H9 (cell line): ENCODE results near the gene OSCAR. TPM values are rescaled to one million over a fixed set of nuclear protein-coding genes. Genes with fewer than 3 reads are reported as not detected.

Experiments
- DNase-seq: peaks from one replicate; pipeline ENCODE4 v3.0.0-alpha.2; 2017
- H2AFZ ChIP-seq: one replicate; pipeline ENCODE4 v1.6.1; 2013; ENCODE audit warnings: mild to moderate bottlenecking, low read length, control low read depth, moderate library complexity
- H2AK5ac ChIP-seq: 2 replicates; pipeline ENCODE4 v1.6.1; 2013; ENCODE audit warnings: low read length, control low read depth, mixed read lengths; ENCODE audit not compliant: insufficient read length
- H2BK120ac ChIP-seq: one replicate; pipeline ENCODE4 v1.6.1; 2013; ENCODE audit warnings: low read depth, mild to moderate bottlenecking, low read length, control low read depth, inconsistent platforms; ENCODE audit not compliant: poor library complexity, severe bottlenecking
- H2BK12ac ChIP-seq: 2 replicates; pipeline ENCODE4 v1.6.1; 2013; ENCODE audit warnings: low read length, control low read depth, mixed read lengths, low read depth; ENCODE audit not compliant: insufficient read length
- H2BK15ac ChIP-seq: 2 replicates; pipeline ENCODE4 v1.6.1; 2013; ENCODE audit warnings: low read depth, low read length, control low read depth
- H2BK20ac ChIP-seq: one replicate; pipeline ENCODE4 v1.6.1; 2013; ENCODE audit warnings: low read depth, mild to moderate bottlenecking, low read length, control low read depth, inconsistent platforms; ENCODE audit not compliant: poor library complexity, severe bottlenecking
- H2BK5ac ChIP-seq: 2 replicates; pipeline ENCODE4 v1.6.1; 2013; ENCODE audit warnings: low read length, control low read depth, mixed read lengths; ENCODE audit not compliant: insufficient read length
- H3K14ac ChIP-seq: 2 replicates; pipeline ENCODE4 v1.6.1; 2013; ENCODE audit warnings: low read length, control low read depth; ENCODE audit not compliant: insufficient read depth
- H3K18ac ChIP-seq: 2 replicates; pipeline ENCODE4 v1.6.1; 2013; ENCODE audit warnings: low read depth, mild to moderate bottlenecking, mixed read lengths, low read length, control low read depth; ENCODE audit not compliant: insufficient read length
- H3K23ac ChIP-seq: 2 replicates; pipeline ENCODE4 v1.6.1; 2013; ENCODE audit warnings: low read length, control low read depth, mixed read lengths, low read depth; ENCODE audit not compliant: insufficient read length
- H3K23me2 ChIP-seq: 2 replicates; pipeline ENCODE4 v1.6.1; 2013; ENCODE audit warnings: low read depth, mild to moderate bottlenecking, mixed read lengths, low read length, control low read depth; ENCODE audit not compliant: insufficient read length, poor library complexity, severe bottlenecking
- H3K27ac ChIP-seq: 2 replicates; pipeline ENCODE4 v1.5.1; 2013; ENCODE audit warnings: low read length, control low read depth, mixed read lengths, low read depth; ENCODE audit not compliant: insufficient read length
- H3K27me3 ChIP-seq: 2 replicates; pipeline ENCODE4 v1.6.1; 2013; ENCODE audit warnings: low read length, control low read depth, inconsistent platforms; ENCODE audit not compliant: insufficient read depth
- H3K4ac ChIP-seq: 2 replicates; pipeline ENCODE4 v1.6.1; 2013; ENCODE audit warnings: low read depth, mild to moderate bottlenecking, control low read depth, inconsistent platforms, low read length, moderate library complexity
- H3K4me1 ChIP-seq: 2 replicates; pipeline ENCODE4 v1.6.1; 2013; ENCODE audit warnings: low read length, control low read depth, inconsistent platforms; ENCODE audit not compliant: insufficient read depth
- H3K4me2 ChIP-seq: 2 replicates; pipeline ENCODE4 v1.6.1; 2013; ENCODE audit warnings: low read length, control low read depth, mixed read lengths; ENCODE audit not compliant: insufficient read length, insufficient read depth
- H3K56ac ChIP-seq: 2 replicates; pipeline ENCODE4 v1.6.1; 2013; ENCODE audit warnings: low read depth, mild to moderate bottlenecking, mixed read lengths, low read length, control low read depth; ENCODE audit not compliant: insufficient read length
- H3K79me1 ChIP-seq: 2 replicates; pipeline ENCODE4 v1.6.1; 2013; ENCODE audit warnings: low read depth, mild to moderate bottlenecking, moderate library complexity, low read length, control low read depth, inconsistent platforms; ENCODE audit not compliant: insufficient read depth, poor library complexity, severe bottlenecking
- H3K79me2 ChIP-seq: 2 replicates; pipeline ENCODE4 v1.6.1; 2013; ENCODE audit warnings: low read length, control low read depth, inconsistent platforms; ENCODE audit not compliant: insufficient read depth
- H3K9ac ChIP-seq: 2 replicates; pipeline ENCODE4 v1.6.1; 2013; ENCODE audit warnings: low read length, control low read depth, mixed read lengths; ENCODE audit not compliant: insufficient read length; ENCODE audit errors: extremely low read depth
- H3K9me3 ChIP-seq: one replicate; pipeline ENCODE4 v1.6.1; 2013; ENCODE audit warnings: low read depth, low read length, inconsistent platforms; ENCODE audit not compliant: control insufficient read depth
- H3T11ph ChIP-seq: one replicate; pipeline ENCODE4 v1.6.1; 2013; ENCODE audit warnings: mild to moderate bottlenecking, low read length, control low read depth, inconsistent platforms
- H4K20me1 ChIP-seq: one replicate; pipeline ENCODE4 v1.6.1; 2013; ENCODE audit not compliant: control insufficient read depth, insufficient read length, insufficient read depth
- H4K5ac ChIP-seq: 2 replicates; pipeline ENCODE4 v1.6.1; 2013; ENCODE audit warnings: low read depth, mild to moderate bottlenecking, mixed read lengths, low read length, control low read depth; ENCODE audit not compliant: insufficient read length
- H4K8ac ChIP-seq: replicated peaks from 2 replicates; pipeline ENCODE4 v1.6.1; 2013; ENCODE audit warnings: low read length, control low read depth, mixed read lengths, low read depth; ENCODE audit not compliant: insufficient read length
- H4K91ac ChIP-seq: 2 replicates; pipeline ENCODE4 v1.6.1; 2013; ENCODE audit warnings: low read depth, mild to moderate bottlenecking, moderate library complexity, mixed read lengths, low read length, control low read depth; ENCODE audit not compliant: insufficient read length
- H3K27ac Mint-ChIP-seq, 3 experiments: 2 replicates in 2 of 3; 3 replicates in 1 of 3; pipeline ENCODE4 v1.8.0; 2020 to 2021; ENCODE audit warnings: mixed read lengths in 3 of 3, mild to moderate bottlenecking in 1 of 3, moderate library complexity in 1 of 3
- H3K27me3 Mint-ChIP-seq: 2 replicates; pipeline ENCODE4 v1.8.0; 2021; ENCODE audit warnings: low read depth, mild to moderate bottlenecking, moderate library complexity, mixed read lengths
- H3K36me3 Mint-ChIP-seq, 3 experiments: 2 replicates in 2 of 3; 3 replicates in 1 of 3; pipeline ENCODE4 v1.8.0; 2020 to 2021; ENCODE audit warnings: low read depth in 3 of 3, mixed read lengths in 3 of 3; ENCODE audit not compliant: insufficient read depth in 1 of 3
- H3K4me1 Mint-ChIP-seq, 2 experiments: 2 replicates each; pipeline ENCODE4 v1.8.0; 2020; ENCODE audit warnings: mixed read lengths in 2 of 2
- H3K4me3 Mint-ChIP-seq, 2 experiments: 2 replicates in 1 of 2; 3 replicates in 1 of 2; pipeline ENCODE4 v1.8.0; 2020 to 2021; ENCODE audit warnings: mild to moderate bottlenecking in 2 of 2, mixed read lengths in 2 of 2, moderate library complexity in 1 of 2
- H3K9me3 Mint-ChIP-seq, 2 experiments: 2 replicates in 1 of 2; 3 replicates in 1 of 2; pipeline ENCODE4 v1.8.0; 2020; ENCODE audit warnings: mild to moderate bottlenecking in 2 of 2, mixed read lengths in 2 of 2, moderate library complexity in 1 of 2
- WGBS: extraction: QIAGEN DNeasy Blood & Tissue Kit; methylation state at CpG from one replicate; pipeline ENCODE4 v1.1.7; 2013; ENCODE audit warnings: missing lambda C conversion rate, low lambda C conversion rate, mixed read lengths; ENCODE audit not compliant: insufficient read length; ENCODE audit errors: extremely low coverage; 5-methylcytosine and 5-hydroxymethylcytosine counted together
- total RNA-seq: library from RNA; stranded (reverse); gene quantifications from 2 replicates; pipeline ENCODE4 v1.2.1, GENCODE V29; 2021
- TF ChIP-seq, protein P1 (sequence below): fragments of 200-600 bp; sonication (generic); conservative IDR thresholded peaks from 3 replicates; pipeline ENCODE4 v1.8.0; 2021; ENCODE audit warnings: antibody characterized with exemption, mild to moderate bottlenecking

Gene OSCAR
- total RNA-seq, 1 experiment from 2014 or later, result 0.24 TPM

DNA sequence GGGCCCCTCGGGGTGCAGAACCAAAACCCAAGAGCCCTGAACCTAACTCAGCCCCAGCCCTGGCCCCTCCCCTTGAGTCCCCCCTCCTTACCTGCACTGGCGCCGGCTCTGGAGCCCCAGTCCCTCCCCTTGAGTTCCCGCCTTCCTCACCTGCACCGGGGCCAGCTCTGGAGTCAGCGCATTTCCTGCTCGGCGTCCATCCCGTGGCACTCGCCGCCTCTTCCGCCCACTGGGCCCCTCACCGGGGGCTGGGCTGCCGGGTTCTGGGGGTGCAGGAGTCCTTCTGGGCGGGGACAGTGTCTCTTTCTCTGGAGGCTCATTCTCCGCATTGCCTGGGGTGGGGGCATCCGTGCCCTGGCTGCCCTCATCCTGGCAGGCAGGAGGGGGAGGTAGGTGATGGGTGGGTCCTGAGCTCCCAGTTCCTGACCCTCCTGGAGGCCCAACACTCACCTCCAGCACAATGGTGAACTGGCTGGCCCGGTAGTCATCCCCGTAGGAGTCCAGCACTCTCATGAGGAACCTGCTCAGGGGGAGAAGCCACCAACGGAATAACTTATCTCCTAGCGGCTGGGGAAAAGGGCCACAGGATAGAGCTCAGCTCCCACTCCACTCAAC, 7.4 kb upstream of the OSCAR start:
- Histone ChIP-seq H3K18ac (no peak overlapping the region), H3K4ac (no peak overlapping the region), H3K9me3 (no peaks in the 10 kb centered on the region), H3T11ph (no peak overlapping the region), H3K4me1 (no peaks in the 10 kb centered on the region), H2BK120ac (no peak overlapping the region), H3K23me2 (peaks cover 5% of the 10 kb centered on the region), H3K27ac (no peak overlapping the region), H2BK5ac (no peak overlapping the region), H3K79me1 (peaks cover 4% of the 10 kb centered on the region), H3K56ac (no peak overlapping the region), H2AFZ (no peak overlapping the region), H2BK12ac (no peak overlapping the region), H4K20me1 (no peaks in the 10 kb centered on the region), H2BK15ac (no peak overlapping the region), H4K5ac (no peak overlapping the region), H3K9ac (no peak overlapping the region), H2AK5ac (no peak overlapping the region), H3K23ac (no peak overlapping the region), H3K79me2 (peaks cover 1% of the 10 kb centered on the region; the same call in 1 of the 2 replicates), H3K27me3 (no peaks in the 10 kb centered on the region), H4K91ac (no peak overlapping the region), H2BK20ac (no peak overlapping the region), H3K14ac (no peak overlapping the region), H4K8ac (no peak overlapping the region), H3K4me2 (no peak overlapping the region)
- H3K4me3 Mint-ChIP-seq, result peak overlapping the region in 1 of 2 experiments; percentile 33; a peak in 2 of 5 replicates
- WGBS, result no CpG with 5 or more reads among the region's 21 CpGs
- no peak for DNase-seq
- H3K27ac Mint-ChIP-seq, result no peak overlapping the region; a peak in 1 of 7 replicates
- peaks cover 0 to 2% of the 10 kb centered on the region in 2 experiments; a peak in 2 of 5 replicates for H3K9me3 Mint-ChIP-seq
- H3K36me3 Mint-ChIP-seq, result peaks cover 45 to 64% (median 63%) of the 10 kb centered on the region in 3 experiments
- H3K4me1 Mint-ChIP-seq, result 0 out of 4 replicates have a peak, but pooled peaks cover 2 to 3% of the 10 kb centered on the region in 2 experiments
- TF ChIP-seq, protein P1, sequence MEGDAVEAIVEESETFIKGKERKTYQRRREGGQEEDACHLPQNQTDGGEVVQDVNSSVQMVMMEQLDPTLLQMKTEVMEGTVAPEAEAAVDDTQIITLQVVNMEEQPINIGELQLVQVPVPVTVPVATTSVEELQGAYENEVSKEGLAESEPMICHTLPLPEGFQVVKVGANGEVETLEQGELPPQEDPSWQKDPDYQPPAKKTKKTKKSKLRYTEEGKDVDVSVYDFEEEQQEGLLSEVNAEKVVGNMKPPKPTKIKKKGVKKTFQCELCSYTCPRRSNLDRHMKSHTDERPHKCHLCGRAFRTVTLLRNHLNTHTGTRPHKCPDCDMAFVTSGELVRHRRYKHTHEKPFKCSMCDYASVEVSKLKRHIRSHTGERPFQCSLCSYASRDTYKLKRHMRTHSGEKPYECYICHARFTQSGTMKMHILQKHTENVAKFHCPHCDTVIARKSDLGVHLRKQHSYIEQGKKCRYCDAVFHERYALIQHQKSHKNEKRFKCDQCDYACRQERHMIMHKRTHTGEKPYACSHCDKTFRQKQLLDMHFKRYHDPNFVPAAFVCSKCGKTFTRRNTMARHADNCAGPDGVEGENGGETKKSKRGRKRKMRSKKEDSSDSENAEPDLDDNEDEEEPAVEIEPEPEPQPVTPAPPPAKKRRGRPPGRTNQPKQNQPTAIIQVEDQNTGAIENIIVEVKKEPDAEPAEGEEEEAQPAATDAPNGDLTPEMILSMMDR, result no peak
- H3K27me3 Mint-ChIP-seq, result no peaks in the 10 kb centered on the region
